ENCODE measurements around the gene JARID2. TPM values are rescaled to one million over a fixed set of nuclear protein-coding genes. Genes with fewer than 3 reads are reported as not detected.
A peak's percentile ranks its signal among the peaks of the same experiment; 100 is the strongest.

Gene JARID2
- total and polyA plus RNA-seq, 9 of the 15 experiments (the other 6 are each of a cell fraction or from before 2014, with no cell fraction given): 5.0 to 29.0 (median 15.6) TPM

GRCh38 chr6:15266423-15266996 is 20.6 kb downstream of the JARID2 start (continued):
- TF ChIP-seq ETV1 (tag; conservative IDR thresholded peaks at IDR 0.05; ENCODE audit: low read depth): peak; percentile 97
- no peak for TF ChIP-seq PRPF4 (IDR thresholded peaks at IDR 0.05; ENCODE audit: insufficient read depth, low read depth, low read length, poor library complexity, severe bottlenecking)
- TF ChIP-seq VEZF1 (CRISPR knock-in tag; IDR thresholded peaks at IDR 0.05): peak; percentile 59
- TF ChIP-seq ZBED1 (IDR thresholded peaks at IDR 0.05): no peak
- peak; percentile 57; the same call in 1 of the 2 replicates for TF ChIP-seq NFE2 (IDR thresholded peaks at IDR 0.05; ENCODE audit: low read depth)
- TF ChIP-seq TRIM24 (IDR thresholded peaks at IDR 0.05): peak in 1 of 2 experiments; percentile 69; a peak in 1 of 4 replicates
- peak; percentile 63; the same call in 1 of the 2 replicates for TF ChIP-seq DDX20 (tag; IDR thresholded peaks at IDR 0.05; ENCODE audit: low read depth)
- peak; percentile 35; the same call in 1 of the 2 replicates for TF ChIP-seq ARID4B (CRISPR knock-in tag; IDR thresholded peaks at IDR 0.05)
- no peak for TF ChIP-seq FOS (IDR thresholded peaks at IDR 0.05; ENCODE audit: extremely low read depth, insufficient read length)
- TF ChIP-seq PML (IDR thresholded peaks at IDR 0.05; ENCODE audit: low read length): peak; percentile 17; the same call in 1 of the 2 replicates
- TF ChIP-seq, protein P1, sequence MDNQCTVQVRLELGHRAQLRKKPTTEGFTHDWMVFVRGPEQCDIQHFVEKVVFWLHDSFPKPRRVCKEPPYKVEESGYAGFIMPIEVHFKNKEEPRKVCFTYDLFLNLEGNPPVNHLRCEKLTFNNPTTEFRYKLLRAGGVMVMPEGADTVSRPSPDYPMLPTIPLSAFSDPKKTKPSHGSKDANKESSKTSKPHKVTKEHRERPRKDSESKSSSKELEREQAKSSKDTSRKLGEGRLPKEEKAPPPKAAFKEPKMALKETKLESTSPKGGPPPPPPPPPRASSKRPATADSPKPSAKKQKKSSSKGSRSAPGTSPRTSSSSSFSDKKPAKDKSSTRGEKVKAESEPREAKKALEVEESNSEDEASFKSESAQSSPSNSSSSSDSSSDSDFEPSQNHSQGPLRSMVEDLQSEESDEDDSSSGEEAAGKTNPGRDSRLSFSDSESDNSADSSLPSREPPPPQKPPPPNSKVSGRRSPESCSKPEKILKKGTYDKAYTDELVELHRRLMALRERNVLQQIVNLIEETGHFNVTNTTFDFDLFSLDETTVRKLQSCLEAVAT (IDR thresholded peaks at IDR 0.05): 0 out of 4 replicates have a peak, but pooled peaks of 1 of the 2 experiments have one; percentile 48
- TF ChIP-seq KDM5B (IDR thresholded peaks at IDR 0.05; ENCODE audit: insufficient replicate concordance, low read depth, low read length): no peak
- TF ChIP-seq THAP12 (CRISPR knock-in tag; IDR thresholded peaks at IDR 0.05): no peak
- TF ChIP-seq, protein P2, sequence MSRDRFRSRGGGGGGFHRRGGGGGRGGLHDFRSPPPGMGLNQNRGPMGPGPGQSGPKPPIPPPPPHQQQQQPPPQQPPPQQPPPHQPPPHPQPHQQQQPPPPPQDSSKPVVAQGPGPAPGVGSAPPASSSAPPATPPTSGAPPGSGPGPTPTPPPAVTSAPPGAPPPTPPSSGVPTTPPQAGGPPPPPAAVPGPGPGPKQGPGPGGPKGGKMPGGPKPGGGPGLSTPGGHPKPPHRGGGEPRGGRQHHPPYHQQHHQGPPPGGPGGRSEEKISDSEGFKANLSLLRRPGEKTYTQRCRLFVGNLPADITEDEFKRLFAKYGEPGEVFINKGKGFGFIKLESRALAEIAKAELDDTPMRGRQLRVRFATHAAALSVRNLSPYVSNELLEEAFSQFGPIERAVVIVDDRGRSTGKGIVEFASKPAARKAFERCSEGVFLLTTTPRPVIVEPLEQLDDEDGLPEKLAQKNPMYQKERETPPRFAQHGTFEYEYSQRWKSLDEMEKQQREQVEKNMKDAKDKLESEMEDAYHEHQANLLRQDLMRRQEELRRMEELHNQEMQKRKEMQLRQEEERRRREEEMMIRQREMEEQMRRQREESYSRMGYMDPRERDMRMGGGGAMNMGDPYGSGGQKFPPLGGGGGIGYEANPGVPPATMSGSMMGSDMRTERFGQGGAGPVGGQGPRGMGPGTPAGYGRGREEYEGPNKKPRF (IDR thresholded peaks at IDR 0.05; ENCODE audit: low read depth, low read length): no peak

Data from K562 (cell line).